CMK (cell line): ENCODE data around the gene TM4SF4.
A peak's percentile ranks its signal among the peaks of the same experiment; 100 is the strongest.

Experiments
- DNase-seq: peaks from one replicate; pipeline ENCODE4 v3.0.0-alpha.2; 2010; ENCODE audit warnings: low read depth

TM4SF4 gene

DNA sequence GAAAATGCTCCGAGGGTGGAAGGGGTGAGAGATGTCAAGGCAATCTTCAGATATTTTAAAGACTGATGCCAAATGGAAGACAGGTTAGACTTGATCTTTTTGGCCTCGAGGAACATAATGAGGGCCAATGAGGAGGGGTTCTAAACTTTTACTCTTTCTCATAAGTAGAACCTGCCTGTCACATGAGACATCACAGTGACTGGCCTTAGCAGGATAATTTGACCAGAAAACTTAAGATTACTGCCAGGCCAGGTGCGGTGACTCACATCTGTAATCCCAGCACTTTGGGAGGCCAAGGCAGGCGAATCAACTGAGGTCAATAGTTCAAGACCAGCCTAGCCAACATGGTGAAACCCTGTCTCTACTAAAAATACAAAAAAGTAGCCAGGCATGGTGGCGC is 12.2 kb downstream of the TM4SF4 start:
- no peak for DNase-seq

DNA sequence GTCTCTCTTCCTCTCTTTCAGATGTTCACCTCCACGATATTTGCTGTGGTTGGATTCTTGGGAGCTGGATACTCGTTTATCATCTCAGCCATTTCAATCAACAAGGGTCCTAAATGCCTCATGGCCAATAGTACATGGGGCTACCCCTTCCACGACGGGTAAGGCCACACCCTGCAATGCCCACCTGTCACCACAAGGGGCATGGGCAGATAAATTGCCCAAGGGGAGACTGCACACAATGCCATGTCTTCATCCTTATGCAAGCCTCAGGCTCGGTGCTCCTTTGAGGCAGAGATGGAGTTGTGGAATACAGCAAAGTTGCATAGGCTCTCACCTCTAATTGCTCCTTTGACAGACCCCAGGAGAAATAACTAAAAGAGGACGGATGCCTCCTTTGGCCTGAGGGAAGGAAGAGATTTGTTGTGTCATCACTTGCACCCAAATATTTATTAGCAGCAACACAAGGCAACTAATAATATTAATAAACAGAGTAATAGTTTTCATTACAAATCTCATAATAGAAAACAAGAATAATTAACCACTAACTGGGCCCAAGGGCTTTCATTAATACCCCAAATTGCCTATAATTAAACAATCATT is 13.2 kb downstream of the TM4SF4 start:
- DNase-seq: no peak

DNA sequence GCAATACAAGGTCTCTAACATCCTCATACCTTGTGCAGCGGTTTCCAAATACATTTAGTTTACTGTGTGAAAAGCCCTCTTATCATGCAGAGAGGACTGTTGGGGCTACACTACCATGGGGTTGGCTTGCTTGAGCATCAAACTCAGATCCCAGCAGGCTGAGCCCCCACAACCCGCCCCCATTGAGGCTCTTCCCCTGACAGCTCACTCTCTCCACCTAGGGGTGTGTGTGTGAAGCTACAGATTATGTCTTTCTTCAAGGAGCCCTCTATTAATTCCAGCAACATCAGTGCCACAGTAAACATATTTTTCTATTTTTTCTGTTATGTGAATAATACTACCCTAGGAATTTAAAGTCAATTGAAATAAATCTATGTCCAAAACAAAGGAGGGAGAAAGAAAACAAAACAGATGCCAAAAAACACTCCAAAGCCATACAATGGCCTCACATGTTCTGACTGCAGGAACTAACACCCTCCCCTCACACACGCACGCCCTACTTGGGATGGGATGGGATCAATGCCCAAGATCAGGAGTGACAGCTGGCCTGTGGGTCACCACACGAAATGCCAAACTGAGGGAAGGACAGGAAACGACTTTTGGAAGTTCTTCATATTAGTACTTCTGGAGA is 14.7 kb downstream of the TM4SF4 start:
- no peak for DNase-seq

DNA sequence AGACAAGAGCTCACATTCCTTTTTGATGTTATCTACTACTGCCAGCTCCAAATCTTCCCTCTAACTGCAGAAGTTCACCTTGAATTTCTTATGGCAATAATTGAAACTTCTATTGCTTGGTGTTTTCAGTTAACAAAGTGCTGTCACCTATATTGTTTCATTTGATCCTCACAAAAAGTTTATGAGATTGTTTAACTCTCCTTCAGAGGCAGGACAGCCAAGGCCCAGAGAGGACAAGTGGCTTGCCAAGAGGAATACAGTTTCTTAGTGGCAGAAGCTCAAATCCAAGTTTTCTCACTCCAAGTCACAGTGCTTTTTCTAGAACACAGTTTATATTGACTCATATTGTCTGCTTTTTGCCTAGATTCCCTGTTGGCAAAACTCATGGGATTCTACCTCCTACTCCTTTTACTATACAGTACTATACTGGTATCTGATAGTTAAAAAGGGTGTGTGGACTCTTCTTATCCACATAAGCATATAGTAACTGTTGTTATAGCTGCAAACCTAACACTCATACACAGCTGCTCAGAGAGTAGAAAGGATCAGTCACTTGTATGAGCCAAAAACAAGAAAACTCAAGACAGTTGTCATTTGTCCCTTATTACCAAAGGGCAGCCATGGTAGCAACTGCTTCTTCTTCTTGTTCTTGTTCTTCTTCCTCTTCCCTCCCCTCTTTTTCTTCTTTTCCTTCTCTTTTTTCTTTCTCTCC is 15.9 kb downstream of the TM4SF4 start:
- DNase-seq: no peak

DNA sequence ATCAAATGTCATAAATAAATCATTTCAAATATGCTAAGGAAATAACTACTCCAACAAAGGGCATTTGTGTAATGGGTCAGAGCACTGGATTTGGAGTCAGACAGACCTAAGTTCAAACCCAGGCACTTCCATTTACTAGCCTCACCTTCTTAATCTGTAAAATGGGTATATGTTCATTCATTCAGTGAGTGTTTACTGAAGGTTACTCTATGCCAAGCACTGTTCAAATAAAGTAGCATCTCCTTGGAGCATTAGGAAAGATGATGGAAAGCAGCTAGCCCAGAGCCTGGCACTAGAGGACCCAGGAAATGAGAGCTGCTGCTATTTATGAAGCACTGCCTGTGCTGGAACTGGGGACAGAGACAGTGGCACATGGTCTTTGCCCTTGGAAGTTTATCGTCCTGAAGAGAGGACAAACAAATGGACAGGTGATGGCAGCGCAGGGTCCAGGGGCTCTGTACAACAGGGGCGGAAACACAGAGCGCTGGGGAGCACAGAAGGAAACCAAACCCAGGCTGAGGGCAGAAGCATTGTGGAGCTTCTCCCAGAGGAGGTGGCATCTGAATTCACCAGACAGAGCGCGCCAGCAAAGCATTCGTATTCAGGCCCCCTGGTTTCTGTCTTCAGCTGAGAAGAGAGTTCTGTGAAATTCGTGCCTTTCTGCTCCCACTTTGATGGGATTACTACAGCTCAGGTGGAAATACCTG is 19.0 kb downstream of the TM4SF4 start:
- DNase-seq: no peak

DNA sequence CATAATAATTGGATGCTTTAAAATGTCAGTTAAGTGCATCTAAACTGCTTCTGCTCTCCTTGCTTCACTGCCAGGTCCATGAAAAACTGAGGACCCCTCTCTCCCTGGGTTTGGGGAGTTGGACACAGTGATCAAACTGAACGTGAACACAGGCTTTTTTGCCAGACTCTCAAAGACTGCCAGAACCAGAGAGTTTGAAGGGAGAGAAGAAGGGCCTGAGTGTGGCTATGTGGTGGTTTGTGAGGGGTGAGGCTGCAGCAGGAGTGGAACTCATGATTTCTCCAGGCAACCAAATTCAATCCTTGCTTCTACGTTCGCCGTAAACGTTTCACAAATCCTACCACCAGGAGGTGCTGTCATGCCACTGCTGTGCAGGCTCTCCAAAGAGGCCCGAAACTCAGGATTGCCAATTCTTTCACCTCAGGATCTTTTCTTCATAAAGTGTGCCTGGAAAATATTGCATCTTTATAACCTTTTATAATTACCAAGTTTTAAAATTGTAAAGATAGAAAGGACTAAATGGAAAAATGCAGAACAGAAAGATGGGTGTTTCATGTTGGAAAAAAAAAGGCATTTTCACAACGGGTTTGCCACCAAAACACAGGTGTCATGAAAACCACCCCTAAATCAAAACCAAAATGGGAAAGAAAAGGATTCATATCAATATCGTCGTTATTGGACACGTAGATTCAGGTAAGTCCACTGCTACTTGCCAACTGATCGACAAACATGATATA is 19.7 kb downstream of the TM4SF4 start:
- DNase-seq: peak; percentile 41

DNA sequence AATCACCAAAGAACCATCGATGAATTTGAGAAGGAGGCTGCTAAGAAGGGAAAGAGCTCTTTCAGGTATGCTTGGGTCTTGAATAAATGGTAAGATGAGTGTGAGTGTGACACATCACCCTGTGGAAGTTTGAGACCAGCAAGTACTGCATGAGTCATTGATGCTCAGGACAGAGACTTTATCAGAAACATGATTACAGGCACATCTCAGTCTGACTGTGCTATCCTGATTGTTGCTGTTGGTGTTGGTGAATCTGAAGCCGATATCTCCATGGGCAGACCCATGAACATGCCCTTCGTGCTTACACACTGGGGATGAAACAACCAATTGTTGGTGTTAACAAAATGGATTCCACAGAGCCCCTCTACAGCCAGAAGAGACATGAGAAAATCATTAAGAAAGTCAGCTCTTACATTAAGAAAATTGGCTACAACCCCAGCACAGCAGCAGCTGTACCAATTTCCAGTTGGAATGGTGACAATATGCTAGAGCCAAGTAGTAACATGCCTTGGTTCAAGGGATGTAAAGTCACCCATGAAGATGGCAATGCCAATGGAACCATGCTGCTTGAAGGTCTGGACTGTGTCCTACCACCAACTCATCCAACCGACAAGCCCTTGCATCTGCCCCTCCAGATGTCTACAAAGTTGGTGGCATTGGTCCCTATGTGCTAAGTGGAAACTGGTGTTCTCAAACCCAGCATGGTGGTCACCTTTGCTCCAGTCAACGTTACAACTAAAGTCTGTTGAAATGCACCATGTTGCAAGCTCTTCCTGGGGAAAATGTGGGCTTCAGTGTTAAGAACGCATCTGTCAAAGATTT is 20.5 kb downstream of the TM4SF4 start:
- DNase-seq: no peak

DNA sequence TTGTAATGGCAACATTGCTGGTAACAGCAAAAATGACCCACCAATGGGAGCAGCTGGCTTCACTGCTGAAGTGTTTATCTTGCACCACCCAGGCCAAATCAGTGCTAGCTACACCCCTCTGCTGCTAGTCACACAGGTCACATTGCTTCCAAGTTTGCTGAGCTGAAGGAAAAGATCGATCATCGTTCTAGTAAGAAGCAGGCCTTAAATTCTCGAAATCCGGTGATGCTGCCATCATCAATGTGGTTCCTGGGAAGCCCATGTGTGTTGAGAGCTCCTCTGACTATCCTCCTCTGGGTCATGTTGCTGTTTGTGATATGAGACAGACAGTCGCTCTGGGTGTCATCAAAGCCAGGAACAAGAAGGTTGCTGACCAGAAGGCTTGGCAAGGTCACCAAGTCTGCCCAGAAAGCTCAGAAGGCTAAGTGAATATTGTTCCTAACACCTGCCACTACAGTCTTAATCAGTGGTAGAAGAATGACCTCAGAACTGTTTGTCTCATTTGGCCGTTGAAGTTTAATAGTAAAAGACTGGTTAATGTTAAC is 21.2 kb downstream of the TM4SF4 start:
- DNase-seq: no peak

DNA sequence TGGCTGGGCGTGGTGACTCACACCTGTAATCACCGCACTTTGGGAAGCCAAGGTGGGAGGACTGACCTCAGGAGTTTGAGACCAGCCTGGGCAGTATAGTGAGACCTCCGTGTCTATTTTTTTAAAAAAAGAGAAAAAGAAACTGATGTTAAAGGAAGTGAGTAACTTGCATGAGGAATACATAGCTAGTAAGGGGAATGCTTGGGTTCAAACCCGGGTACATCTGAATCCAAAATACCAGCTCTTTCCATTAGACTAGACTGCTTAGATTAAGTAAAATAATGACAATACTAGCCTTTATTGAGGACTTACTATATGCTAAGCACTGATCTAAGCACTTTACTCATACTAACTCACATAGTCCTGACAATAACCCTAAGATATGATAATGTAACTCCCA is 22.4 kb downstream of the TM4SF4 start:
- no peak for DNase-seq

DNA sequence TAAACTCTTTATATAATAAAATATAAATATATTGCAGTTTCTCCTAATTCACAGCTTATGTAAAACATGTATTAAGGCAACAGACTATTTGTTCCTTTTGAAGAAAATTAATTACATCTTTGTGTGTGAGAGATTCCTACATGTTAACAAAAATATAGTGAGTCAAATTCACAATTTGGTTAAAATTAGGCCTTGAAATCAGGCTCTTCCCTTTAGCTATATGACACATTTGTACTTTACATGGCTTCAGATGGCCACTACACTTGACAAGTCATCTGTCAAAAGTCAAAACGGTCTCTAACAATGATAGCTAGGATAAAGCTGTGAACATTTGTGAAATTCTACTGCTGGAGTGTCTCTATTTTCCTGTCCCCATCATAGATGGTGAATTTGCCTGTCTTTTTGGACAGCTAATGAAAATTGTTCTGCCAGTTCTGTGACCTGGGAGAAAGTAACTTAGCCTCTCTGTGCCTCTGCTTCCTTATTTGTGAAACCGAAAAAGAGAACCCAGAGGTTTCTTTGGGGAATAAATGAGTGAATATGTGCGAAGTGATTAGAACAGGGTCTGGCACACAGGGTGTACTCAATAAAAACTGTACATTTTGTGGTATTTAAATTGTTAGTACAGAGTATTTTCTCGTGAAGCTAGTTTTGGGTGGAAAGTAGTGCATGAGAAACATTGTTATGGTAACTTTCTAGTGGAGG is 23.6 kb downstream of the TM4SF4 start:
- no peak for DNase-seq

DNA sequence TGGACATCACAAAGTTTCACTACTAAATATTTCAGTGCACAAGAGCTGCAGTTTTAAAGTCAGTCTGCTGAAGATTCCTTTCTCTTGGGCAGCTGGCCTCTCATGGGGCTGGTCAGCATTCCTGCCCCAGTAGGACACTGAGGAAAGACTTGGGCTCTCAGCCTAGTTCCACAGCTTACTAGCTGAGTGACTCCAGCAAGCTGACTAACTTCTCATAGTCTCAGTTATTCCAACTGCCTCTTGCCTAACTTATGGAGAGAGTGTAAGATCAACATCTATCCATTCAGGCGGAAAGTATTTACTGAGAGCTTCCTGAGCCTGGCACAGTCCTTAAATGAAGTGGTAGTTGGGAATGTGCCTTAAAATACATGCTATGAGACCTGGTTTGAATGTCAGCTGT is 27.0 kb downstream of the TM4SF4 start:
- no peak for DNase-seq

DNA sequence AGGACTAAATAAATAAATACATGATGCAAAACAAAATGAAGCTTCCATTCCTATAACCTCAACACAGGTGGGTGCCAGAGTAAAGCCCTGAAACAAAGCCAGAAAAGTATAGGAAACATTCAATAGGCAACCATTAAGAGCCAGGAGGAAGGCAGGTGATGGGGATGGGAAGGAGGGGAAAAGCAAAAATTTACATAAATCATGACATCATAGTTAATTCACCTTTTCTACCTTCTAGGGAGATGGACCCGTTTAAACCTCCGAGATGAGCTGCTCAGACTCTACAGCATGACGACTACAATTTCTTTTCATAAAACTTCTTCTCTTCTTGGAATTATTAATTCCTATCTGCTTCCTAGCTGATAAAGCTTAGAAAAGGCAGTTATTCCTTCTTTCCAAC is 27.9 kb downstream of the TM4SF4 start:
- no peak for DNase-seq

DNA sequence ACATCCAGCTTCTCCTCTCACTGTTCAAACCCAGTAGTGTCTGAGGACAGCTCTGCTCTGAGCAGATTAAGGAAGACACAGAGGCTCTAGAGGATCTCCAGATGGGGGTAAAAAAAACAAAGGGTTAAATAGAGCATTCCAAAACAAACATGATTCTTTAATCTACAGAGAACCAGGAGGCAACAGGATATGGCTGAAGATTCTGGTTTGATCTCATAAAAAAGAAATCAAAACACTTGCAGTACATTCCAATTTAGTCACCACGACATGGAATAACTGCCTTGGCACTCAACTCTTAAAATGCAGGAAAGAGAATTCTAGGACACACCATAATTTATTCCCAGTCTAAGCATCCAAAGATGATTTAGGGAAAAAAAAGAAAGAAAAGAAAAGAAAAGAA is 32.0 kb downstream of the TM4SF4 start:
- DNase-seq: no peak

DNA sequence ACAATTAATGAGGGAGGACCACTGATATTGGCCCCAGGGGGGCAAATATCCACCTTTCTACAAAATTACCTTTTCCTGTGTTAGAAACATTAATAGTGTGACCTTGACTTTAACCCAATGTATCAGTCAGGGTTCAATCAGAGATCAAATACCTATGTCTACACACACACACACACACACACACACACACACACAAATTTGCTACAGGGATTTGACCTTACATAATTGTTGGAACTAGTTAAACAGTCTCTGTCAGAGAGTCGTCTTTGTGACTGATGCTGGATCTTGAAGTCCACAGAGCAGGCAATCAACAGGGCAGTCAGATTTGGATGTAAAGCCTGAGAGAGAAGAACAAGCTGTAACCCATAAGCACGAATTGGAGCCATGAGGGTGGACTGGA is 32.5 kb downstream of the TM4SF4 start:
- no peak for DNase-seq

DNA sequence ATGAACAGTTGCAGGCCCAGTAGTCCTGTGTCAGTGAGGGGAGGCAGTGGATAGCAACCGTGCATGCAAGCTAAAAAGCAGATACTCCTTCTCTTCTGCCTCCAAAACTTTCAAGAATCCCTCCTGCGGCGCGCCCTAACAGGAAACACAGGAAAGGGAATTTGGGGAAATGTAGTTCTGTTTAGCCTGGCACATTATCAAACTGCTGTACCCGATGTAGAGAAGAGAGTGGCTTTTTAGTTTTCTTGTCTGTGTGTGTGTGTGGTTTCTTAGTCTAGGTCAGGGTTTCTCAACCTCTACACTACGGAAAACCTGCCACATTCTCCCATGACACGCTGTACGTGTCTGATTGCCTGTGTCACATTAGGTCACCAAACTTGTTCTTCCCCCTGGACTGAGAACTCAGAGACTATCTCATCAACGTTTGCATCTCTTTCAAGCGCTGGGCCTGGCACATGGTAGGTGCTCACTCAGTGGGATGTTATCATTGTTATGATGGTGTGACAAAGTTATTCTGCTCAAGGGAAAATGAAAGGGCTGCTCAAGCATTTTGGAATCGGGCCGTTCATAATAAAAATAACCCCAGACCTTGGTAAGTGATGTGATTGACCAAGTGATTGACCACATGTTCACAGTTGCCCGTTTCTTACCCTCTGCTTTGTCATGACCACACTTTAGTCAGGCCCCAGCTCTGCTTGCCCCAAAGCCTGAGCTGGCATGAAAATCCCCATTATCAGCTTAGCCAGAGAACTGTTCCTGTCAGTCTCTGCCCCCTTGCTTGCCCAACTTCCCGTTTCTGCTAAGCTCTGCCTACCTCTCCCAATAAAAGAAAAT is 33.2 kb downstream of the TM4SF4 start:
- DNase-seq: no peak

DNA sequence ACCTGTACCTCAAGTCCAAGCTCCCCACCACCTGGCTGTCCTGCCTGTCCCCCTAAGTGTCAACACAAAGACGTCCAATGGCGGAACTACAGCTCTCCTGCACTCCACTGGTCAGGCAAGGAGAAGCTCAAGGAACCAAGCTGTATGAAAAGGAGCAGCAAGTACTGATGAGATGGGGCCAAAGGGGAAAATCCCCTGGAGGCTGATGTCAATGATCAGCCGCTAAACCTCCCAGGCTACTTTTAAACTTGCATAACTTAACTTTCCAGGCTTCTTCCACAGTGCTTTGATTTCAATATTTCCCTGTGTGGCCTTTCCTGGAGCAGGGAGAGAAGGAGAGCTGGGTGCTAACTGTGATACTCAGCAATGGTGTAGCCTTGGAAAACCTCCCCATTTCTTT is 35.0 kb downstream of the TM4SF4 start:
- no peak for DNase-seq

DNA sequence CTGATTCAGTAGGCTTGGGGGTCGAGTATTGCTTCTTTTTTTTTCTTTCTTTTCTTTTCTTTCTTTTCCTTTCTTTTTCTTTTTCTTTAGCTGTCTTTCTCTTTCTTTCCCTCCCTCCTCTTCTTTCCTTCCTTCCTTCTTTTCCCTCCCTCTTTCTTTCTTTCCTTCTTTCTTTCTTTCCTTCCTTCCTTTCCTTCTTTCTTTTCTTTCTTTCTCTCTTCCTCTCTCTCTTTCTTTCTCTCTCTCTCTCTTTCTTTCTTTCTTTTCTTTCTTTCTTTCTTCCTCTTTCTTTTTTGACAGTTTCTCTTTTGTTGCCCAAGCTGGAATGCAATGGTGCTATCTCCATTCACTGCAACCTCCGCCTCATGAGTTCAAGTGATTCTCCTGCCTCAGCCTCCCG is 36.0 kb downstream of the TM4SF4 start:
- no peak for DNase-seq

DNA sequence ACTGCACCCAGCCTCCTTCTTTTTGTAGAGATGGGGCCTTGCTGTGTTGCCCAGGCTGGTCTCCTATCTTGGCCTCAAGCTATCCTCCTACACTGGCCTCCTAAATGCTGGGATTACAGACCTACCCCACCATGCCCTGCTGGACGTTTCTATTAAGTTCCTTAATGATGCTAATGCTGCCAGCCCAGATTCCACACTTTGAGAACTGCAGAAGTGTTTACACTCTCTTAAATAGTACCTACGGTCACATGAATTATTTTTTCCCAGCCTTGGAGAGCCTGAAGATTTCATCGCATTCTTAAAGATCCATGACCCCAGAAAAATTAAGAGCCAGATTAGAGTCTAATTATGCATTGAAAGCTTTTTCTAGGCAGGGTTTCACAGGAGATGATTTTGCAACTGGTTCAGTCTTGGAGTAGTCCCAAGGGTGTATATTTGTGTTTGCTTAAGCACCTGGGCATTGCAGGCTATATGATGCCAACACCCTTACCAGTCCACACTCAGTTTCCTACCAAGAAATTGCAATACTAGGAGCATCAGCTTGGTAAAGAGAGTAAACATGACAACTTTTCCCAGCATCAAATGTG is 36.6 kb downstream of the TM4SF4 start:
- no peak for DNase-seq

DNA sequence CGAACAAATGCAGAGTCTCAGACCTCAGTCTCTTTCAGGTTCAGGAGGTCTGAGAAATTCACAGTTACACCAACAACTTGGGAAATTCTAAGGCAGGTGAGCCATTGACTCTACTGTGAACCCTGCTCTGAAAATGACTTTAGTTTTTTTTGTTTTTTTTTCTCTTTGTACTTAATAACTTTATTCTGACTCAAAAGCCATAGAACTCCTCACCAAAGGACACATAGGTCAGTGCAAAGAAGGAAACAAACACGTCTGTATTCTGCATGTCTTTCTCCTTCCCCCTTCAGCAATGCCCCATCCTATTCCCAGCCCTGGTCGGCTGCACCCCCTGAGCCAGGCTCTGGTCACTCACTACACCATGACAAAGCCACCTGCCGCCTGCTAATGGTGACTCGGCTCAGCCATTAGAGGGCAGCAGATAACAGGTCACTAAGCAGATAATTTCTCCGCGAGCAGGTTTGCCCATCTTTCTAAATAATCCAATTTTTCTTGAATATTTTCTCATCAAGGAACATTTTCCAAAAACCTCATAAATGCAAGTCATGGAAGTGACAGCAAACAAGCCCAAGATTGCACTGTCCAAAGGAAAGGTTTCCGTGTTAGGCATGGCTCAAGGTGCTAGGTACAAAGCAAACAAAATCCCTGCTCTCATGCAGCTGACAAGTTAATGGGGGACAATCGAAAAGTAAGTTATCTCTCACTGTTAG is 37.7 kb downstream of the TM4SF4 start:
- no peak for DNase-seq
